GM12801 (cell line): ENCODE measurements around the gene PROKR1.

Experiments used
- TF ChIP-seq, protein P1 (sequence below): IDR thresholded peaks from one replicate; pipeline ENCODE4 v1.5.1; 2011; ENCODE audit warnings: control low read depth; ENCODE audit not compliant: insufficient read length; ENCODE audit errors: extremely low read depth

PROKR1 gene

DNA sequence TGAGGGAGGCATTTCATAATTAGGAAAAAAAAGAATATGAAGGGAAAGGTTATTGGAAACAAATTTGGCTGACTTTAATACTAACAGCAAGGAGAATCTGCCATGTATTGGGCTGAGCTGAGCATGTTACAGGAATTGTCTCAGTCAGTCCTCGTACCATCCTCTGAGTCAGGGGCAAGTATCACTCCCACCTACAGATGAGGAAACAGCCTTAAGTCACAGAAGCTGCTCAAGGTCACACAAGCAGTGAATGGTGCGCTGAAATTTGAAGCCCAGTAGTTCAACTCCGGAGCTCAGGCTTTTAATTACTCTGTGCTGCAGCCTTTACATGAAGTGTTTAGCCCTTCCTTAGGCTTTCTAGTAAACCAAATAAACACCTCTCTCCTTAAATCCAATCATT lies 17.3 kb downstream of the PROKR1 start:
- TF ChIP-seq, protein P1, sequence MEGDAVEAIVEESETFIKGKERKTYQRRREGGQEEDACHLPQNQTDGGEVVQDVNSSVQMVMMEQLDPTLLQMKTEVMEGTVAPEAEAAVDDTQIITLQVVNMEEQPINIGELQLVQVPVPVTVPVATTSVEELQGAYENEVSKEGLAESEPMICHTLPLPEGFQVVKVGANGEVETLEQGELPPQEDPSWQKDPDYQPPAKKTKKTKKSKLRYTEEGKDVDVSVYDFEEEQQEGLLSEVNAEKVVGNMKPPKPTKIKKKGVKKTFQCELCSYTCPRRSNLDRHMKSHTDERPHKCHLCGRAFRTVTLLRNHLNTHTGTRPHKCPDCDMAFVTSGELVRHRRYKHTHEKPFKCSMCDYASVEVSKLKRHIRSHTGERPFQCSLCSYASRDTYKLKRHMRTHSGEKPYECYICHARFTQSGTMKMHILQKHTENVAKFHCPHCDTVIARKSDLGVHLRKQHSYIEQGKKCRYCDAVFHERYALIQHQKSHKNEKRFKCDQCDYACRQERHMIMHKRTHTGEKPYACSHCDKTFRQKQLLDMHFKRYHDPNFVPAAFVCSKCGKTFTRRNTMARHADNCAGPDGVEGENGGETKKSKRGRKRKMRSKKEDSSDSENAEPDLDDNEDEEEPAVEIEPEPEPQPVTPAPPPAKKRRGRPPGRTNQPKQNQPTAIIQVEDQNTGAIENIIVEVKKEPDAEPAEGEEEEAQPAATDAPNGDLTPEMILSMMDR: no peak

DNA sequence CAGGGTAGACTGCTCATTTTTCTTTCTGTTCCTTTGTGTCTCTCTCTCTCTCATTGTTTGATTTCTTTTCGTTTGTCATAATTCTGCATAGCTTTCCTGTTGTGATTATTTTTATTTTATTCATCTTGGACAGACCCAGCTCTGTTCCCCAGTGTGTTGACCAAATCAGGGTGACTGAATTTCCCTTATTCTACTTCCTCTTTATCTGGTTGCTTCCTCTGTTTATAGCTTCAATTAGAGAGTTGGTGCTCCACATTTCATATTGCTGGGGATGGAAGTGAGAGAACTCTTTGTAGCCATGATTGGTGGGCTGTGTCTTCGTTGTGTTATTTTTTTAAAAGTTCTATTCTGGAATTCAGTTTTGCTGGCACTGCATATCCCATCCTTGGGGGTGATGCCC lies 19.1 kb downstream of the PROKR1 start:
- TF ChIP-seq, protein P1: no peak

DNA sequence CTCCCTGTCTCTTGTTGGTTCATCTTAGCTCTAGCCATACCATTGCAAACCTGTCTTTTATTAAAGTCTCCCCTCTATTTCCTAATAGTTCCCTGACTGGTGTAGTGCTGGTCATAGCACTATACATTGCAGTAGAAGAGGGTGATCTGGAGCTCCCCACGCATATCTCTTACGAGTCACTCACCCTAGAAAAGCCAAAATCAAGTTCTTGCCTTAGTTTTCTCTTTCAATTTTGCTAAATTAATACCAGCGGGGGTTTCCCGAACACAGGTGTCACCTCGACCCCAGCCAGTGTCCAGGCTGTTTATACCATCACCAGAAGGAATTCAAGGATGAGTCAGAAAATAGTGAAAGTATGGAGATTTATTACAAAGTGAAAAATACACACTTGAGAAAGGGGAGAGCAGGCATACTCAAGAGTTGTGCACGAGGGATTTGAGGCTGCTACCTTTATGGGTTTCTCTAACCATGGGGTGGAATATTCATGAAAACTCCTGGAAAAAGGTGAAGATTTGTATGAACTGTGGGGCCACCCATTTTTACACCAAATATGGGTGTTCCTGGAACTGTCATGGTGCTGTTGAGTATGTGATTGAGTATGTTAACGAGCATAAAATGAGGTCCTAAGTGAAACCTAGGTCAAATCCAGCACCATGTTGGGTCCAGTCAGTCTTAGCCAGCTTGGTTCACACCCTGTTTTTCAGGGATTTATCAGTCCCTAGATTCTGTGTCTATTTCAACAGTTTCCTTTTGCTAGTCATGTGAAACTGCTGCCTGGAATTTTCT lies 20.2 kb downstream of the PROKR1 start:
- TF ChIP-seq, protein P1: no peak

DNA sequence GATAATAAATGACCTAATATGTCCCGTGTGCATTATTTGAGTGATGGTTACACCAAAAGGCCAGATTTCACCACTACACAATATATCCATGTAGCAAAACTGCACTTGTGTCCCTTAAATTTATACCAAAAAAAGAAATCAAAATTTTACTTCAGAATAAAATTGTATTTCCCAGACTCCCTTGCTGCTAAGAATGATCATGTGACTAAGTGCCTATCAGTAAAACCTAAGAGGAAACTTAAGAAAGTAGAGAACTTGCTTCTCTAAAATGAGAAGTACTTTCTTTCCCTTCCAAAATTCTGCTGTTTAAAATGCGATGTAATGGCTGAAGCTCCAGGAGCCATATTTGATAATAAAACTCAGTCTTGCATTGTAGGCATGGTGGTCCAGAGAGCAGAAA lies 24.0 kb downstream of the PROKR1 start:
- TF ChIP-seq, protein P1: no peak

DNA sequence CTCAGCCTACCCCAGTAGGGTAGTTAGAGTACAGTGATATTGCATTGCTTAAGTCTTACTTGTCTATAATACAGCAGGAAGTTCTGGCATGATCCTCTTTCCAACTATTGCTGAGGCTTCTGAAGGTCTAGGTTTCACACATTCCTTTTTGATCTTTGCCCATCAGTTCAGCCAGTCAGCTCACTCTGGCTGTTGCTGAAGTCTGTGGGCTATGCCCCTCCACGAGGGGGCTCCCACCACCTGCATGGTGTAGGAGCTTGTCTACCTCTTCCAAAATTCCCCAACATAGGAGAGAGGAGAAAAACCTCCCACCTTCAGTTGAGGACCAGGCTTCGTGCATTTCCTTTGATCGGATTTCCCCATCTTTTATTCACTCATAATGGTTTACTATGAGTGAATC lies 26.3 kb downstream of the PROKR1 start:
- TF ChIP-seq, protein P1: no peak

DNA sequence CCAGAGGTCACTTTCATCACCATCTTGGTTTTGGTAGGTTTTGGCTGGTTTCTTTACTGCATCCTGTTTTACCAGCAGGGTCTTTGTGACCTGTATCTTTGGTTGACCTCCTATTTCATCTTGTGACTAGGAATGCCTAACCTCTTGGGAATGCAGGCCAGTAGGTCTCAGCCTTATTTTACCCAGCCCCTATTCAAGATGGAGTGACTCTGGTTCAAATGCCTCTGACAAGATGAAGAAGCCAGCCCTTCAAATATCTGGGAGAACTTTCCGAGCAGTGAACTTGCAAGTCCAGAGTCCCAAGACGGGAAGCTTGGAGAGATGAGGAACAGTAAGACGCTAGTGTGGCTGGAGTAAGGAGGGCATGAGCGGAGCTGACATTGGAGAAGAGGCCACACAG lies 28.6 kb downstream of the PROKR1 start:
- TF ChIP-seq, protein P1: no peak

DNA sequence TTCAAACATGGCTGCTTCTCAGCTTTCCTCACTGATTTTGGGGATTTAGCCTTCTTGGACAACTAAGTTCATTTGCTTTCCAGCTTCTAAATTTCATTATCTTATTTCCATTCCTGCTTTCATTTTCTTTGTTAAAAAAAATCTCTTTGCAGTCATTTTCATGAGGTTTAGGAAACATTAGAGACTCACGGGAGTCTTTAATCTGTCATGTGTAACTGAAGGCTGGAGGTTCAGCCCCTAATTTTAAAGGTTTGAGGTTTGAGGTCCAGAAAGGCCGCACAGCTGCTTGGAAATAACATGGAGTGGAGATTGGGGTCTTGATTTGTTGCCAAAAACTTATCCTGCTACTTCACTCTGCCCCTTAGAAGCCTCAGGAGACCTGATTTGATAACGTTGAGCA lies 30.3 kb downstream of the PROKR1 start:
- TF ChIP-seq, protein P1: no peak
